ENCODE results near the gene SRRM1. TPM values are rescaled to one million over a fixed set of nuclear protein-coding genes. Genes with fewer than 3 reads are reported as not detected.
"Not testable (repeated sequence)": the region's sequence is repeated elsewhere in the genome, so short reads cannot be mapped to it uniquely, and the experiment has no call there.

SRRM1 gene
- total and polyA plus RNA-seq, 11 donors = 30.3 to 97.0 (median 61.4) TPM

DNA sequence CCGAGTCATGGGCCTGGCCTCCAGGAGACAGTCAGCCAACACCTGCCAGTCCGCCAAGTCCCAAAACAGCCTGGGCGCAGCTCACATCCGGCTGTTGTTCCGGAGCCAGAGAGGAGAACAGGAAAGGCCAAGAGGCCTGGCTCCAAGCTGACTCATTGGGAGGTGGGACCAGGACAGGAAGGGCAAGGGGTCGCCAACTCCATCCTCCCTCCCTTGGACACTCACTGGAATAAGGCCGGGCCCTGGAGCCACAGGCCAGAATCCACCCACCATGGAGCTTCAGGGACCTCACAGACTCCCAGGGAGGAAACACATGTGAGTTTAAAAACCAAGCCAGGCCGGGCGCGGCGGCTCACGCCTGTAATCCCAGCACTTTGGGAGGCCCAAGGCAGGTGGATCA, 77.0 kb downstream of the SRRM1 start:
- H3K27me3 ChIP-seq = no peaks in the 10 kb centered on the region
- peak; percentile 91 to 97 (median 94) for DNase-seq
- TF ChIP-seq, protein P1, sequence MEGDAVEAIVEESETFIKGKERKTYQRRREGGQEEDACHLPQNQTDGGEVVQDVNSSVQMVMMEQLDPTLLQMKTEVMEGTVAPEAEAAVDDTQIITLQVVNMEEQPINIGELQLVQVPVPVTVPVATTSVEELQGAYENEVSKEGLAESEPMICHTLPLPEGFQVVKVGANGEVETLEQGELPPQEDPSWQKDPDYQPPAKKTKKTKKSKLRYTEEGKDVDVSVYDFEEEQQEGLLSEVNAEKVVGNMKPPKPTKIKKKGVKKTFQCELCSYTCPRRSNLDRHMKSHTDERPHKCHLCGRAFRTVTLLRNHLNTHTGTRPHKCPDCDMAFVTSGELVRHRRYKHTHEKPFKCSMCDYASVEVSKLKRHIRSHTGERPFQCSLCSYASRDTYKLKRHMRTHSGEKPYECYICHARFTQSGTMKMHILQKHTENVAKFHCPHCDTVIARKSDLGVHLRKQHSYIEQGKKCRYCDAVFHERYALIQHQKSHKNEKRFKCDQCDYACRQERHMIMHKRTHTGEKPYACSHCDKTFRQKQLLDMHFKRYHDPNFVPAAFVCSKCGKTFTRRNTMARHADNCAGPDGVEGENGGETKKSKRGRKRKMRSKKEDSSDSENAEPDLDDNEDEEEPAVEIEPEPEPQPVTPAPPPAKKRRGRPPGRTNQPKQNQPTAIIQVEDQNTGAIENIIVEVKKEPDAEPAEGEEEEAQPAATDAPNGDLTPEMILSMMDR (IDR thresholded peaks at IDR 0.05) = no peak
- no peak for TF ChIP-seq POLR2A (IDR thresholded peaks at IDR 0.05)
- H3K4me1 ChIP-seq = peaks cover 0 to 60% (median 37%) of the 10 kb centered on the region in 12 donors
- WGBS, 4 donors = 33 to 54% (median 40%) methylated on average over 10 to 12 of the region's 12 CpGs
- no peaks in the 10 kb centered on the region for H3K9me3 ChIP-seq
- peak overlapping the region; percentile 48 to 90 (median 76) for H3K27ac ChIP-seq
- peak; percentile 84 to 97 (median 96) for ATAC-seq
- no peak overlapping the region for H3K4me3 ChIP-seq
- no peaks in the 10 kb centered on the region for H3K36me3 ChIP-seq
- intact Hi-C loops (cut with DNase I) = loop anchor here in 1 of 10 donors (2.0 kb wide), 1 partner anchor 25 kb away; the partner anchor contains the start of gene CLIC4

DNA sequence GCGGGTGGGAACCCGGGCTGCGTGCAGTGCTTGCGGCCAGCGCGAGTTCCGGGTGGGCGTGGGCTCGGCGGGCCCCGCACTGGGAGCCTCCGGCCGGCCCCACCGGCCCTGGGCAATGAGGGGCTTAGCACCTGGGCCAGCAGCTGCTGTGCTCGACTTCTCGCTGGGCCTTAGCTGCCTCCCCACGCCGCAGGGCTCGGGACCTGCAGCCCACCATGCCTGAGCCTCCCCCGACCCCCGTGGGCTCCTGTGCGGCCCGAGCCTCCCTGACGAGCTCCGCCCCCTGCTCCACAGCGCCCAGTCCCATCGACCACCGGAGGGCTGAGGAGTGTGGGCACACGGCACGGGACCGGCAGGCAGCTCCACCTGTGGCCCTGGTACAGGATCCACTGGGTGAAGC, 78.4 kb downstream of the SRRM1 start:
- intact Hi-C loops (cut with DNase I) = loop anchor here in 1 of 10 donors (2.0 kb wide), 1 partner anchor 23 kb away; the partner anchor contains the start of gene CLIC4
- no peaks in the 10 kb centered on the region for H3K36me3 ChIP-seq
- H3K27me3 ChIP-seq = no peaks in the 10 kb centered on the region
- no peak for TF ChIP-seq POLR2A (IDR thresholded peaks at IDR 0.05)
- TF ChIP-seq, protein P1 (IDR thresholded peaks at IDR 0.05) = no peak
- DNase-seq (no peak), ATAC-seq (no peak)
- 89 to 96% (median 92%) methylated on average over 9 to 31 of the region's 31 CpGs for WGBS, 4 donors
- H3K4me3 ChIP-seq = no peak overlapping the region
- peaks cover 0 to 69% (median 40%) of the 10 kb centered on the region in 12 donors for H3K4me1 ChIP-seq
- peak overlapping the region in 2 of 12 donors; percentile 77 to 85 for H3K27ac ChIP-seq
- H3K9me3 ChIP-seq = no peaks in the 10 kb centered on the region

DNA sequence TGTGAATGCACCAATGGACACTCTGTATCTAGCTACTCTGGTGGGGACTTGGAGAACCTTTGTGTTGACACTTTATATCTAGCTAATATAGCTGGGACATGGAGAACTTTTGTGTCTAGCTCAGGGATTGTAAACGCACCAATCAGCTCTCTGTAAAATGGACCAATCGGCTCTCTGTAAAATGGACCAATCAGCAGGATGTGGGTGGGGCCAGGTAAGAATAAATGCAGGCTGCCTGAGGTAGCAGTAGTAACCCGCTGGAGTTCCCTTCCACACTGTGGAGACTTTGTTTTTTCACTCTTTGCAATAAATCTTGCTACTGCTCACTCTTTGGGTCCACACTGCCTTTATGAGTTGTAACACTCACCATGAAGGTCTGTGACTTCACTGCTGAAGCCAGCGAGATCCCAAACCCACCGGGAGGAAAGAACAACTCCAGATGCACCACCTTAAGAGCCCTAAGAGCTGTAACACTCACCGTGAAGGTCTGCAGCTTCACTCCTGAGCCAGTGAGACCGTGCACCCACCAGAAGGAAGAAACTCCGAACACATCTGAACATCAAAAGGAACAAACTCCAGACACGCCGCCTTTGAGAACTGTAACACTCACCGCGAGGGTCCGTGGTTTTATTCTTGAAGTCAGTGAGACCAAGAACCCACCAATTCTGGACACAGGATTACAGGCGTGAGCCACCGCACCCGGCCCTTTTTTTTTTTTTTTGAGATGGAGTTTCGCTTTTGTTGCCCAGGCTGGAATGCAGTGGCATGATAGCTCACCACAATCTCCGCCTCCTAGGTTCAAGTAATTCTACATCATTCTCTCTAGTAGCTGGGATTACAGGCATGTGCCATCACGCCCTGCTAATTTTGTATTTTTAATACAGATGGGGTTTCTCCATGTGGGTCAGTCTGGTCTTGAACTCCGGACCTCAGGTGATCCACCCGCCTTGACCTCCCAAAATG, 79.3 kb downstream of the SRRM1 start:
- 80 to 87% (median 85%) methylated on average over 21 of the region's 21 CpGs for WGBS, 4 donors
- Histone ChIP-seq H3K4me3 (peak overlapping the region in 2 of 12 donors; percentile 22 to 28), H3K4me1 (peaks cover 0 to 77% (median 44%) of the 10 kb centered on the region in 12 donors), H3K27ac (peak overlapping the region in 1 of 12 donors; percentile 2)
- H3K27me3 ChIP-seq; ATAC-seq; H3K9me3 ChIP-seq; H3K36me3 ChIP-seq; intact Hi-C loops (cut with DNase I); DNase-seq: not testable (repeated sequence)

Other genes starting within 250 kb of the SRRM1 start
- 1 to 10 TPM; 3.8 to 6.9 (median 4.8) TPM for gene STPG1, start 229.5 kb upstream of the SRRM1 start, total RNA-seq
- 1 to 10 TPM; 4.5 to 5.2 TPM for gene STPG1, start 229.5 kb upstream of the SRRM1 start, polyA plus RNA-seq
- 10 to 100 TPM; 24.7 to 48.3 (median 29.7) TPM for gene NIPAL3, start 227.5 kb upstream of the SRRM1 start, total RNA-seq
- 10 to 100 TPM in 1 of 2 donors, 1 to 10 TPM in 1; 9.8 to 15.9 TPM for gene NIPAL3, start 227.5 kb upstream of the SRRM1 start, polyA plus RNA-seq
- gene RCAN3, start 140.5 kb upstream of the SRRM1 start, total RNA-seq = 1 to 10 TPM; 4.3 to 9.7 (median 6.1) TPM
- 1 to 10 TPM; 2.1 to 3.6 TPM for gene RCAN3, start 140.5 kb upstream of the SRRM1 start, polyA plus RNA-seq
- under 1 TPM in 5 of 9 donors, not detected in 4; 0.08 to 0.29 (median 0.17) TPM for gene NCMAP, start 87.2 kb upstream of the SRRM1 start, total RNA-seq
- under 1 TPM in 1 of 2 donors, not detected in 1; 0.19 TPM for gene NCMAP, start 87.2 kb upstream of the SRRM1 start, polyA plus RNA-seq
- gene CLIC4, start 102.1 kb downstream of the SRRM1 start, total RNA-seq = 100 to 1,000 TPM; 280 to 917 (median 387) TPM
- 100 to 1,000 TPM; 111 to 726 TPM for gene CLIC4, start 102.1 kb downstream of the SRRM1 start, polyA plus RNA-seq

Data from heart left ventricle (tissue), 16 donors.